Neuron (in vitro differentiated cells): ENCODE measurements around the gene RFWD3.
"Not testable (repeated sequence)": the region's sequence is repeated elsewhere in the genome, so short reads cannot be mapped to it uniquely, and the experiment has no call there.

ENCODE experiments used
- H2AFZ ChIP-seq: one replicate; pipeline ENCODE4 v1.6.1; 2013; ENCODE audit warnings: low read depth, mild to moderate bottlenecking, inconsistent platforms, low read length, moderate library complexity
- H3K27me3 ChIP-seq: one replicate; pipeline ENCODE4 v1.6.1; 2013; ENCODE audit warnings: low read length; ENCODE audit not compliant: insufficient read depth
- H3K36me3 ChIP-seq: one replicate; pipeline ENCODE4 v1.6.1; 2013; ENCODE audit warnings: low read length; ENCODE audit not compliant: insufficient read depth
- H3K4me1 ChIP-seq: one replicate; pipeline ENCODE4 v1.6.1; 2013; ENCODE audit warnings: low read length; ENCODE audit not compliant: insufficient read depth
- H3K4me3 ChIP-seq: 2 replicates; pipeline ENCODE4 v1.5.1; 2013; ENCODE audit warnings: mild to moderate bottlenecking, low read length, moderate library complexity
- H3K9me3 ChIP-seq: one replicate; pipeline ENCODE4 v1.6.1; 2013; ENCODE audit warnings: low read length

Gene RFWD3

DNA sequence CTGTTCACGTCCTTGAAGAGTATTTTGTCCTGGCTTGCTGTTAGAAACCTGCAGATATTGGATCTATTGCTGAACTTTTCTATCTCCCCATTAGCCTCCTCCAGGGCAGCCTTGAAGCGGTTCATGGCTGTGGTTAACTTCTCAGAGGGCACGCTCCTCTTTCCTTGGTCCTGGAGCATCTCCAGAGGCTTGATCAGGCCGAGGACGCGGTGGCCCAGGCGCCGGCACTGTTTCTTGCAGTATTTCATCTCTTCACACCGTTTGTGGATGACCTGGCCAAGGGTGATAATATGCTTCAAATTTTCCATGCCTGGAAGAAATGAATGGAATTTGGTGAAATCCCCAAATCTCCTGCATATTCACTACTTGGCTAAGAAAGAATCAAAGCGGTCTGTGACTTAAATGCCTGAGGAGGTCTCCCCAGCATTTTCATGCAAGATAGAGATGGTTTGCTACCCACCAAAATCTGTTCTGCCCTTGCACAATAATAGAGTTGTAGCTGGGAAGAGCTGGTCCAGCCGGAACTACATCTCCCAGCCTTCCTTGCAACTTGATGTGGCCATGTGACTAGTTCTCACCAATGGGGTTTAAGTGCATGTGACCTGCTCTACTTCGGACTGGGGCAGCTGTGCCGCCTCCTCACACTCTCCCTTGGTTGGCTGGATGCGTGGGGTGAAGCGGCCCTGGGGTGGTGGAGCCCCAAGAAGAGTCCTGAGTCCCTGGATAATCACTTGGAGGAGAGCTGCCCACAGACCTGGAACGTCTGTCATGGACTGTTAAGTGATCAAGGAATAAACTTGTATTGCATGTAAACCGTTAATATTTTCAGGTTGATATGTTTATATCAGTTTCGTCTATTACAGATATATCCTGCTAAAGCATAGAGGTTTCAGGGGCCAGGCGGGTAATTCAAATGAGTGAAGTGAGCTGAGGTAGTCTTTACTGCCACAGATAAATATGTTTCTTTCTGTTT is 29.1 kb upstream of the RFWD3 start:
- Histone ChIP-seq H2AFZ (peak overlapping the region; percentile 78), H3K9me3 (no peaks in the 10 kb centered on the region), H3K4me1 (no peaks in the 10 kb centered on the region), H3K27me3 (peaks cover 6% of the 10 kb centered on the region), H3K36me3 (no peaks in the 10 kb centered on the region), H3K4me3 (peak overlapping the region; percentile 47)

- H3K36me3 ChIP-seq: no peaks in the 10 kb centered on the region
- no peaks in the 10 kb centered on the region for H3K27me3 ChIP-seq
- no peaks in the 10 kb centered on the region for H3K9me3 ChIP-seq
- no peaks in the 10 kb centered on the region for H3K4me1 ChIP-seq
- H2AFZ ChIP-seq: no peak overlapping the region
- no peak overlapping the region for H3K4me3 ChIP-seq
Measured at GRCh38 chr16:74691093-74691855, 24.6 kb upstream of the RFWD3 start.

DNA sequence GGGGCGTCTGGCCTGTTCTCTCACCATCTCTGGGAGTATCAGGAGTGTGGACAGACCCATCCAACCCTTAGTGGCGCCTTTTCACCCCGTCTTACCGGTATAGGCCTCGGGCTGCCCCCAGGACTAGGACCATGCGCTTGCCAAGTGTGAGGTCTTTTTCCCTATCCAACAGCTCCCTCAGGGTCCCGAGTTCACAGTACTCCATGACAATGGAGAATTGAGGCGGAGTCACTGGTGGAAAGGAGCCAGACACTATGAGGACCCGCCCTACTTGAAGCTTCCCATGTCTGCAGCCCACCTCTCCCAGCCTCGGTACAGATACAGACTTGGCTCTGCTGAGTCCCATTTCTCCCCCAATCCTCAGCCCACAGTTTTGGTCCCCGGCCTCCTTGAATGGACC is 15.9 kb upstream of the RFWD3 start:
- no peak overlapping the region for H3K4me3 ChIP-seq
- H2AFZ ChIP-seq: no peak overlapping the region
- H3K9me3 ChIP-seq: no peaks in the 10 kb centered on the region
- H3K27me3 ChIP-seq: peaks cover 4% of the 10 kb centered on the region
- H3K4me1 ChIP-seq: no peaks in the 10 kb centered on the region
- H3K36me3 ChIP-seq: no peaks in the 10 kb centered on the region

GRCh38 chr16:74680681-74681080 is 14.0 kb upstream of the RFWD3 start:
- peaks cover 4% of the 10 kb centered on the region for H3K27me3 ChIP-seq
- no peaks in the 10 kb centered on the region for H3K4me1 ChIP-seq
- H3K36me3 ChIP-seq: no peaks in the 10 kb centered on the region
- H3K4me3 ChIP-seq: no peak overlapping the region
- no peaks in the 10 kb centered on the region for H3K9me3 ChIP-seq
- no peak overlapping the region for H2AFZ ChIP-seq

- Histone ChIP-seq H3K4me3 (no peak overlapping the region), H3K36me3 (no peaks in the 10 kb centered on the region), H3K27me3 (peaks cover 10% of the 10 kb centered on the region), H3K9me3 (no peaks in the 10 kb centered on the region), H2AFZ (no peak overlapping the region), H3K4me1 (no peaks in the 10 kb centered on the region)
Measured at GRCh38 chr16:74679983-74680382, 13.3 kb upstream of the RFWD3 start.

DNA sequence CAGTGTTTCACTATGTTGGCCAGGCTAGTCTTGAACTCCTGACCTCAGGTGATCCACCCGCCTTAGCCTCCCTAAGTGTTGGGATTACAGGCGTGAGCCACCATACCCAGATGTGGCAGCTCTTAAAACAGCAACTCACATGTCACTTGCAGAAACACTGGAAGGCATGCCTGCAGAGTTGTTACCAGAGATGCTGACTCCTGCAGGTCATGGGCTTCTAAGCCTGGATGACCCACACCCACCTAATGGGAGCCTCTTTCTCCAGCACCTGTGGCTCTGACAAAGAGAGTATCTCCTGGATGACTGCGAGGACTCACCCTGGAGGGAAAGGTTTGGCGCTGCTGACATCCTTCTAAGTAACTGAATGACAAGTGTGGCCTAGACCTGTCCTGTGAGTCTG is 11.2 kb upstream of the RFWD3 start:
- Histone ChIP-seq H2AFZ (no peak overlapping the region), H3K4me1 (no peaks in the 10 kb centered on the region), H3K9me3 (no peaks in the 10 kb centered on the region)

GRCh38 chr16:74673876-74674275 is 7.2 kb upstream of the RFWD3 start:
- Histone ChIP-seq H3K27me3 (peaks cover 7% of the 10 kb centered on the region), H3K4me1 (no peaks in the 10 kb centered on the region), H3K9me3 (no peaks in the 10 kb centered on the region), H2AFZ (no peak overlapping the region), H3K4me3 (no peak overlapping the region), H3K36me3 (no peaks in the 10 kb centered on the region)

More for the DNA sequence above, 11.2 kb upstream of the RFWD3 start:
- Histone ChIP-seq H3K4me3 (no peak overlapping the region), H3K27me3 (peaks cover 10% of the 10 kb centered on the region), H3K36me3 (no peaks in the 10 kb centered on the region)

- not testable (repeated sequence) for H3K4me3 ChIP-seq, H3K27me3 ChIP-seq, H3K4me1 ChIP-seq, H2AFZ ChIP-seq, H3K9me3 ChIP-seq
- H3K36me3 ChIP-seq: peaks cover 11% of the 10 kb centered on the region
Measured at GRCh38 chr16:74668877-74669276, 2.2 kb upstream of the RFWD3 start.

DNA sequence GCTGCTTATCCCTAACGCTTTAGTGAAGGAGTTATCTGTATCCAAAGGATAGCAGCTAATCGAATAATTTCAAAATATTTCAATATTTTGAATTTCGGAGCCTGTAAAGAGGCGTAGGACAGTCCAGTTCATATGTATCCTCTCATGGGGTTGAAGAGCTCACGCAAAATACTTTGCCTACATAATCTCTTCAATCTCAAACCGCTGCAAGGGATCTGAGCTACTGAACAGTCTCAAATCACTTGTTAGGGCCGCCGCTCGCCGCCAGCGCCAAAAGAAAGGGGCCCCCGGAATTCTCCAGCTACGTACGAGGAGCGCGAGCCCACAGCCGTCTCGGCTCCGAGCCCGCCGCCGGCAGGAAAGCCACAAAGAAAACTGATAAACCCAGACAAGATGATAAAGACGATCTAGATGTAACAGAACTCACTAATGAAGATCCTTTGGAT is 601 bp upstream of the RFWD3 start:
- H3K27me3 ChIP-seq: no peaks in the 10 kb centered on the region
- peaks cover 24% of the 10 kb centered on the region for H3K36me3 ChIP-seq

DNA sequence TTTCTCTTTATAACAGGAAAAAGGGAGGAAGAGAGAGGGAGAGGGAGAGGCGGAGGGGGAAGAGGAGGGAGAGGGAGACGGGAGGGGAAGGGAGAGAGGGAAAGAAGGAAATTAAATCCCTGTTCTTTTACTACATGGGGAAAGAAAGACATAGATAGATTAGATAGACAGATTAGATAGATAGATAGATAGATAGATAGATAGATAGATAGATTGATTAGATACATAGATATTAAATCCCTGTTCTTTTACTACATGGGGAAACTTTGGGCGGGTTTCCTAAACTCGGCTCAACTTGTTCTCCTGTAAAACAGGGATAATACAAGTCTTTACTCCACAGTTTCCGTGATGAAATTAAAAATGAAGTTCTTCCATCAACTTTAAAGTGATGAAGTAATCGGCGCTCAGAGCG is 661 bp downstream of the RFWD3 start:
- H2AFZ ChIP-seq: peak overlapping the region; percentile 70
- H3K27me3 ChIP-seq: no peaks in the 10 kb centered on the region
- peaks cover 3% of the 10 kb centered on the region for H3K4me1 ChIP-seq
- no peaks in the 10 kb centered on the region for H3K9me3 ChIP-seq
- peak overlapping the region; percentile 95 for H3K4me3 ChIP-seq
- H3K36me3 ChIP-seq: peaks cover 36% of the 10 kb centered on the region

More for the DNA sequence above, 601 bp upstream of the RFWD3 start:
- peak overlapping the region; percentile 95 for H3K4me3 ChIP-seq
- H3K9me3 ChIP-seq: no peaks in the 10 kb centered on the region
- H2AFZ ChIP-seq: peak overlapping the region; percentile 100
- peaks cover 3% of the 10 kb centered on the region for H3K4me1 ChIP-seq

DNA sequence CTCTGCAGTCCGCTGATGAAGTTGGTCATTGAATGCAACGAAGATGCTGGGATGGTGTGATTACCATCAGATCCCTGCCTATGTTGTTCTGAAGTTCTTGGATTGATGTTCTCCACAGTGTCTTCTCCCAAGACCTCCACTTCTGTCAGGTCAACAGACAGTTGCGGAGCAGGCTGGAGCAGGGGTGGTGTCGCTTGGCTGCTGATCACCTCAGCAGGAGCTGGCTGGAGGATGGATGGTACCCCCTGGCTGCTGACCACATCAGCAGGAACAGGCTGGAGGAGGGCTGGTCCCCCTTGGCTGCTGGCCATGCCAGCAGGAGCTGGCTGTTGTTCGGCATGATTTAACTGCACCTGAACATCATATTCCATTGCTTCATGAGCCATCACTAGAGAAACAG is 5.6 kb downstream of the RFWD3 start:
- H3K4me3 ChIP-seq: no peak overlapping the region
- no peaks in the 10 kb centered on the region for H3K27me3 ChIP-seq
- no peak overlapping the region for H2AFZ ChIP-seq
- no peaks in the 10 kb centered on the region for H3K9me3 ChIP-seq
- peaks cover 3% of the 10 kb centered on the region for H3K4me1 ChIP-seq
- peaks cover 78% of the 10 kb centered on the region for H3K36me3 ChIP-seq

DNA sequence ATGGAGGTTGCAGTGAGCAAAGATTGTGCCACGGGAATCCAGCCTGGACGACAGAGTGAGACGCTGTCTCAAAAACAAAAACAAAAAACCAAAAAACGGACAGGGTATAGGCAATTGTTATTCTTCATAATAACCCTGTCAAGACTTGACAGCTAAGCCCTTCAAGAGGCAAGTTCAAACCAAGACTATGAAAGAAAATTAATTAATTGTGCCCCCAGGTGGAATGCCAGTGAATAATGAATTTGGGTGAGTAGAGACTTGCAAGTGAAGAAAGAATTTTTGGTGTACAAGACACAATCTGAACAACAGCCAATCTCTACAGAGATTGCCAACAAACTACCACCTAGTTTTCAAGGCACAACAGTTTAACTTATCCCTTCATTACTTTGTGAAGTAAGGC is 6.3 kb downstream of the RFWD3 start:
- Histone ChIP-seq H2AFZ (no peak overlapping the region), H3K27me3 (no peaks in the 10 kb centered on the region), H3K4me1 (no peaks in the 10 kb centered on the region), H3K36me3 (peaks cover 82% of the 10 kb centered on the region), H3K9me3 (no peaks in the 10 kb centered on the region), H3K4me3 (no peak overlapping the region)

- Histone ChIP-seq H3K9me3 (no peaks in the 10 kb centered on the region), H3K4me1 (no peaks in the 10 kb centered on the region), H3K36me3 (peaks cover 77% of the 10 kb centered on the region), H3K4me3 (no peak overlapping the region), H2AFZ (no peak overlapping the region), H3K27me3 (no peaks in the 10 kb centered on the region)
Measured at GRCh38 chr16:74659041-74659440, 7.6 kb downstream of the RFWD3 start.
